ENCODE results near the gene TEKT5. TPM values are rescaled to one million over a fixed set of nuclear protein-coding genes. Genes with fewer than 3 reads are reported as not detected.

Gene TEKT5
- total RNA-seq, 6 experiments from 2014 or later: not detected

GRCh38 chr16:10597187-10597601 lies 97.5 kb downstream of the TEKT5 start:
- H3K36me3 Mint-ChIP-seq (ENCODE audit: low read depth): no peaks in the 10 kb centered on the region
- H3K27ac Mint-ChIP-seq: no peak overlapping the region
- peaks cover 27% of the 10 kb centered on the region for H3K27me3 Mint-ChIP-seq (ENCODE audit: insufficient read depth)
- no peak for DNase-seq
- no peak overlapping the region for H3K4me3 Mint-ChIP-seq
- no peaks in the 10 kb centered on the region; the same call in 1 of the 2 replicates for H3K9me3 Mint-ChIP-seq
- no peak for TF ChIP-seq CTCF (IDR thresholded peaks at IDR 0.05)
- H3K4me1 Mint-ChIP-seq (ENCODE audit: low read depth): no peaks in the 10 kb centered on the region

- H3K36me3 Mint-ChIP-seq (ENCODE audit: low read depth): no peaks in the 10 kb centered on the region
- DNase-seq: no peak
- TF ChIP-seq CTCF (IDR thresholded peaks at IDR 0.05): no peak
- H3K4me1 Mint-ChIP-seq (ENCODE audit: low read depth): no peaks in the 10 kb centered on the region
- peaks cover 28% of the 10 kb centered on the region for H3K27me3 Mint-ChIP-seq (ENCODE audit: insufficient read depth)
- H3K4me3 Mint-ChIP-seq: no peak overlapping the region
- no peaks in the 10 kb centered on the region for H3K9me3 Mint-ChIP-seq
- H3K27ac Mint-ChIP-seq: no peak overlapping the region
Measured at GRCh38 chr16:10594312-10594950, 100.3 kb downstream of the TEKT5 start.

- DNase-seq: no peak
- H3K27ac Mint-ChIP-seq: no peak overlapping the region
- TF ChIP-seq CTCF (IDR thresholded peaks at IDR 0.05): no peak
- no peaks in the 10 kb centered on the region for H3K36me3 Mint-ChIP-seq (ENCODE audit: low read depth)
- peaks cover 21% of the 10 kb centered on the region for H3K27me3 Mint-ChIP-seq (ENCODE audit: insufficient read depth)
- no peaks in the 10 kb centered on the region for H3K4me1 Mint-ChIP-seq (ENCODE audit: low read depth)
- H3K9me3 Mint-ChIP-seq: no peaks in the 10 kb centered on the region
- H3K4me3 Mint-ChIP-seq: no peak overlapping the region
Measured at GRCh38 chr16:10592611-10593010, 102.1 kb downstream of the TEKT5 start.

- DNase-seq: no peak
- H3K36me3 Mint-ChIP-seq (ENCODE audit: low read depth): no peaks in the 10 kb centered on the region
- no peak for TF ChIP-seq CTCF (IDR thresholded peaks at IDR 0.05)
- no peak overlapping the region for H3K4me3 Mint-ChIP-seq
- no peaks in the 10 kb centered on the region for H3K9me3 Mint-ChIP-seq
- H3K27me3 Mint-ChIP-seq (ENCODE audit: insufficient read depth): peaks cover 23% of the 10 kb centered on the region
- peaks cover 8% of the 10 kb centered on the region for H3K4me1 Mint-ChIP-seq (ENCODE audit: low read depth)
- no peak overlapping the region for H3K27ac Mint-ChIP-seq
Measured at GRCh38 chr16:10590342-10590741, 104.4 kb downstream of the TEKT5 start.

GRCh38 chr16:10589109-10589508 lies 105.6 kb downstream of the TEKT5 start:
- Mint-ChIP-seq H3K9me3 (no peaks in the 10 kb centered on the region), H3K27ac (no peak overlapping the region), H3K4me1 (ENCODE audit: low read depth) (peaks cover 18% of the 10 kb centered on the region), H3K36me3 (ENCODE audit: low read depth) (no peaks in the 10 kb centered on the region), H3K27me3 (ENCODE audit: insufficient read depth) (peaks cover 23% of the 10 kb centered on the region), H3K4me3 (no peak overlapping the region)
- DNase-seq: no peak
- no peak for TF ChIP-seq CTCF (IDR thresholded peaks at IDR 0.05)

Measured in HFFc6 (cell line).